RPMI8226 (cell line): ENCODE measurements around the gene TNNT2.

Experiments used
- DNase-seq: peaks from one replicate; pipeline ENCODE4 v3.0.0-alpha.2; 2015

Gene TNNT2

GRCh38 chr1:201375169-201375568, 2.3 kb downstream of the TNNT2 start:
- no peak for DNase-seq

DNA sequence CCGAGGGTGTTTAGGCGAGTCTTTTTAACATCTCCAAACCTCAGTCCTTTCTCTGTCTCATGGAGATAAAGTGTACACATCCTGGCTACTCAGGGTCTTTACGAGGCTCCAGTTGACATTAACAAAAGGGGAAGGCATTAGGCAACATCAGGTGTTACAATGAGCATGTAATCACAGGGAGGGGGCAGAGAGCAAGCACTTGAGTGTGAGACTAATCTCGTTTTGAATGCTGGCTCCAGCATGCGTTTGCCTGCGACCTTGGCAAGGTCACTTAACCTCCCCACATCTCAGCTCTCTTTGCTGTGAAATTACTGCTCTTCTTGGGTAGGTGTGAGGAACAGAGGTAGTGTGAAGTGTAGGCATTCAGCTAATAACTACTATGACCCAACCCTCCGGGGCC, 3.1 kb downstream of the TNNT2 start:
- DNase-seq: no peak

DNA sequence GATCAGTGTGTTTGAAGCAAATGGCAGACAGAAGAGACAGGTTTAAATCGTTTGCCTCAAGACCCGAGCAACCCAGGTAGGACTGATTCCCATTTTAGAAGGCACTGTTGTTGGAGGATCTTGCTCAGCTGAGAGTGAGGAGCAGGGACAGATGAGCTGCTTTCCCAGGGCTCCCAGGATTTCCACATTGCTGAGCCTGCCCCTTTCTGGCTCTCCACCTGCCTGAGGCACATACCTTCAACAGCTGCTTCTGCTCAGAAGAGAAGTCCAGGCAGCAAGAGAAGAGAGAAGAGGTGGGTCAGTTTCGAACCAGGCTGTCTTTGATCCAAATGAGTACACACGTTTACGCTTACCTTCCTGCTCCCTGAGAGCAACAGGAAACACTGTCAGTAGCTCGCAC, 5.7 kb downstream of the TNNT2 start:
- no peak for DNase-seq

GRCh38 chr1:201371276-201371675, 6.2 kb downstream of the TNNT2 start:
- DNase-seq: no peak

GRCh38 chr1:201370500-201370899, 7.0 kb downstream of the TNNT2 start:
- DNase-seq: no peak

DNA sequence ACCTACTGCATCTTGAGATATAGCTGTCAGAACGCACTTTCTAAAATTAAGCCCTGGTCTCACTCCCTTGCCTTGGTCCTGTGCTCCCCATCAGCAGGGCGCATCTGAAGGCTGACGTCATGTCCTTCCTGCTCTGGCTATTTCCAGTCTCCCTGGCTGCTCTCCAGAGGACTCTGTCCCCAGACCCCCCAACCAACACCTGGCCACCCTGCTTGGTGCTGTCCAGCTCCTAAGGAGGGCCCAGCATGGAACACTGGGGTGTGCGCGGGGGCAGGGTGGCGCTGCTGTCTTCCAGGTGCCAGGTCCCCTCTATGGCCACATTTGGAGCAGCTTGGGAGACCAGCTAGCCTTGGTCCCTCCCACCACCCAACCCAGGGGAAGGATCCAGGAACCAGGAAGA, 8.3 kb downstream of the TNNT2 start:
- no peak for DNase-seq

DNA sequence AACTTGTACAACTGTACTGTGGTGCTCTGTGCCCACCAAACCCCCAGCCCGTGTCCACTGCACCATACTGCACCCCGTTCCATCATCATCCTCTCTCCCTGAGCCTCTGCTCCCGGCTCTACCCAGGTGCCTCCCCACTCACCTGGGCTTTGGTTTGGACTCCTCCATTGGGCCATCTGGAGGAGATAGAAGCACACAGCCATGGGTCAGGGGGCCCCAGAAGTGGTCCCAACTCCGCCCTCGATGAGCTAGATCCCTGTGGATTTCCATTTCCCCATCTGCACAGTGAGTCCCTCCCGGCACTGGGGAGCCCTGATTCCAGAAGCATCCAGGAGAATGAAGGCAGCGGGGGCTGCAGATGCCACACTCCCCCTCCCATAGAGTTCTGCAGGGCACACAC, 10.8 kb downstream of the TNNT2 start:
- DNase-seq: no peak

DNA sequence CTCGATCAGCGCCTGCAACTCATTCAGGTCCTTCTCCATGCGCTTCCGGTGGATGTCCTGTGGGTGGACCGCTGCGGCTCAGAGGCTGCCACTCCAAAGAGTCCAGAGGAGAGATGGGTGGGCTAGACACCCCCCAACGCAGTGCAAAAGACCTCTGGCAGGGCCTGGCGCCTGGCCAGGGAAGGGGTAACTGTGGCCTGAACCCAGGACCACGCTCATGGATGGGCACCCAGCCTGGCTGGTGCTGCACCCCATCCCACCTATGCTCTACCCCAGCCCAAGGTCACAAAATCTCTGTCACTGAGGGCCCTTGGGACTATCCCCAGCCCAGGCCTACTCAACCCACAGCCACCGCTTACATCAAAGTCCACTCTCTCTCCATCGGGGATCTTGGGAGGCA, 12.2 kb downstream of the TNNT2 start:
- no peak for DNase-seq

DNA sequence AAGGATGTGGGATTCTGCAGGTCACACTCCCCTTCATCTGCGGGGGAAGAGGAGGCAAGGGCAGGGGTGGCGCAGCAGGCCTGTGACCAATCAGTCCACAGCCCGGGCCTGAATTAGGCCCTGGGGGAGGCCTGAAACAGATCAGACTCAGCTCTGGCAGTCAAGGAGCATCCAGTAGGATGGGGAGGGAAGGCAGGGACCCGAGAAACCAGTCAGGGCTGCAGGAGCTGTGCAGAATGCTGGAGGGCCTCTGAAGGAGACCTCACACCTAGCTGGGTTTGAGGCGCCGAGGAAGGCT, 12.7 kb downstream of the TNNT2 start:
- DNase-seq: no peak

GRCh38 chr1:201363467-201363866, 14.0 kb downstream of the TNNT2 start:
- no peak for DNase-seq

DNA sequence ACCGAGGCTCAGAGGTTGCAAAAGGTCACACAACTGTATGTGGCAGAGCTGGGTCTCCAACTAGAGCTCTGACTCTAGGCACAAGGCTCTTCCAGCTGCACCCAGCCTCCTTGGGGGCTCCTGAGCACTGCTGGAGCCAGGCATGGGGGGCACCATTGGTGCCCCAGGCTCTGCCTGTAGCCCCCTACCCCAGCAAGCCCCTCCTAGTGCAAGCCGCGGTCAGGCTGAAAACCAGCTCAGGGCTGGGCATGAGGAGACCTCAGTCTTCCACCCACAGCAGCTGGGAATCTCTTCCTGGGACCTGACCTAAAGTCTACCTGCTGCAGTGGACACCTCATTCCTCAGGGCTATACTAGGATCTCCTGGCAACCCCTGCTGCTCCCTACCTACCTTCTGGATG, 14.6 kb downstream of the TNNT2 start:
- no peak for DNase-seq

DNA sequence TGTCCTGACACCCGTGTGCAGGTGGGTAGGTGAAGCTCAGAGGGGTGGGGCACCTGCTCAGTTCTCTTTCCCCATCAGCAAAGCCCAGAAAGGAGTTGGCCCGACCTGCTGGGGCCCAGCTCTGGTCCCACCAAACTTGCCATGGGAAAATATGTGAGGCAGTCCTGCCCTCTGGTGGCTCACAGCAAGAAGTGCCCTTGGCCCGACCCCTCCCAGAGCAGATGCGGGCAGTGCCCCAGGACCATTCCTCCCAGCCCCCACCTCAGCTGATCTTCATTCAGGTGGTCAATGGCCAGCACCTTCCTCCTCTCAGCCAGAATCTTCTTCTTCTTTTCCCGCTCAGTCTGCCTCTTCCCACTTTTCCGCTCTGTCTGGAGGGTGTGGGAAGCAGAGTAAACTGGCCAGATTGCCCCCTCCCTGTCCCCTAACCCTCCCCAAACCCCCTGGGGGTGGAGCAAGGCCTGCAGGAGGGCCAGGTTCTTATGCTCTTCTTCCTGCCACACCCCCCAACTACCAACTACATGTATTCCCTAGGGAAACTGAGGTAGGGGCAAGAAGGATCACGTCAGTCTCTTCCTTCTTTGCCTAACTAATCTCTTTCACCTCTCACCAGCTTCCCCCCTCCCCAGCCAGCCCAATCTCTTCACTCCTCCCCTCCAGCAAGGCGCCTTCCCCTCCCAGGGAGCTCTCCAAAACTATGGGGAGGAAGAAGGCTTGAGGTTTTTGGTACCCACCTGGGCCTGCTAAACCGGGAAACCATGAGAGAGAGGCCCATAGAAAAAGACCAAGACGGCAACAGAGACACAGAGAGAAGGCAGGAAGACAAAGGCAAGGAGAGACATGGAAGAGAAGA, 15.6 kb downstream of the TNNT2 start:
- peak; percentile 68 for DNase-seq

- DNase-seq: no peak
These were observed 16.4 kb downstream of the TNNT2 start for GRCh38 chr1:201360901-201361651.

- no peak for DNase-seq
These were observed 17.0 kb downstream of the TNNT2 start for GRCh38 chr1:201360486-201360885.

GRCh38 chr1:201359873-201360210, 17.6 kb downstream of the TNNT2 start:
- DNase-seq: no peak

- no peak for DNase-seq
These were observed 18.2 kb downstream of the TNNT2 start for GRCh38 chr1:201359031-201359872.

DNA sequence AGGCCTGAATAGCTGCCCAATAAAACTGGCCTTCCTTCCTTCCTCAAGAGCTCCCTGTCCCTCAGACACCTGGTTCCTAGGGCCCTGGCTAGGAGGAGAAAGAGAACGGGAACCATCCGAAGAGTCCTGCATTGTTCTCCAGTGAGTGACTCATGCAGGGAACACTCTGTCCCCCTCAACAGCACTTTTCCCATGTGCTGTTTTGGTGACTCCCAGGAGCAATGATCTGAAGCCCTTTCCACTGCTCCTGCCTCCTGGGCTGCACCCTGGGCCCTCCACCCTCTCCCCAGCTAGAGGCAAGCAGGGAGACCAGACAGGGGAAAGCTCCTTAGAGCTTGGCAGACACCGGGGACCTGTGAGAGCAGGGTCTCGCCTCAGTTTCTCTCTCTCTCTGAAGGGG, 18.9 kb downstream of the TNNT2 start:
- DNase-seq: no peak

DNA sequence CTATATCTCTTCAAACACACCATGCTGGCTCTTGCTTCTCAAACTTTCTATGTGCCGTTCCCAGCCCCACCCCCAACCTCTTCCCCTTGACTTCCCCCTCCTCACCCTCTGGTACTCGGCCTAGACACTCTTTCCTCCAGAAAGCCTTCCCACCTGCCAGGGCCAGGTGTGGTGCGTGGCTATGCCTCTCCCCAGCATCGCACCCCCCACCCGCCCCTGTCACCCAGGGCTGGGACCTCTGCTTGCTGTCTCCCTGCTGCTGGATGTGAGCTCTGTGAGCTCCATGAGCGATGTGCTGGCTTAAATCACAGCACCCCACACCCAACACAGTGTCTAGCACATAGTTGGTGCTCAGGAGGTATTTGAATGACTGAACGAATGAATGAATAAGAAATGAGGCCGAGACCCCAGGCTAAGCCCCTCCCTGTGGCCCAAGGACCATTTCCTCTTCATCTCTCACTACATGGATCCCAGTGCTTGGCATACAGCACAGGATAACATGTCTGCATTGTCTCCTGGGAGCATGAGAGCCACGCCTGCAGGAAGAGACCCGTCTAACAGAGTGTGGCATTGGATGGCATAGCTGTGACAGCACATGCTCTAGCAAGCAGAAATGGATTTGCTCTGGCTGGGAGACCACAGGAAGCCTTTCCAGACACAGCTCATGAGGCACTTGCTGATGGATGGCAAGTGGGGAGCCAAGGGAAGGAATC, 19.7 kb downstream of the TNNT2 start:
- no peak for DNase-seq

DNA sequence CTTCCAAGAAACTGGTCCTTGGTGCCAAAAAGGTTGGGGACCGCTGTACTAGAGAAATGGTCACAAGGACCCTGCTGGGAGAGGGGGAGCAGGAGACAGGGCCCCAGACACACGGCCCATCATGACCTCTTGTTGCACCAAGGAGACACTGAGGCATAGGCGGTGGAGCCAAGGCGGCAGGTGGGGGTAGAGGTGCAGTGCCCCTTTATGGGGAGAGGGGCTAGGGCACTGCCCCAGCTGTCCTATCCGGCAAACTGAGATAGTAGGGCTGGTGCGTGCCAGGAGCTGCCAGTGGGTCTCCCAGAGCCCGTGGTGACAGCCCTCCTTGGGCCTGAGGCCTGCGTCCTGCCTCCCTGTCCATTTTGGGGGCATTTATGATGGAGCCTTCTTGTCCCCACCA, 20.3 kb downstream of the TNNT2 start:
- DNase-seq: no peak

- no peak for DNase-seq
These were observed 20.8 kb downstream of the TNNT2 start for GRCh38 chr1:201356701-201357100.

DNA sequence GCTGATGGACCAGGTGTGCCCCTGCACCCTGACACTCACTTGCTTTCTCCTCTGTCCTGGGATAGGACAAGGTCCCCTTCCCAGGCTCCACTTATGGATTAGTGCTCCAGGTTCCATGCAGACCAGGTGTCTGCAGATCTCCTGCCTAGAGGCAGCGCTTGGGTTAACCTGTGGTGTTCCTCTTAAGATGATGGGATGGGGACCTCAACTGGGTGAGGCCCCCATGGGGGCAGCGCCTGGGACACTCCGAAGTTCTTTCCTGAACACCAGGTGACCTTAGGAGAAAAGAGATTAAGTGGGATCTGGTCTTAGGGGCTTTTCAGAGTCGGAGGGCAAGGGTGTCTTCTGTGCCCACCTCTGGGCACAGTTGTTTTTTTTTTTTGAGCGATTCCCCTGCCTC, 21.2 kb downstream of the TNNT2 start:
- no peak for DNase-seq

GRCh38 chr1:201355471-201355870, 22.0 kb downstream of the TNNT2 start:
- no peak for DNase-seq

GRCh38 chr1:201354901-201355295, 22.6 kb downstream of the TNNT2 start:
- DNase-seq: no peak
